NCI-H748 treated with DMSO at 0.1 percent for 48 hours (cell line): ENCODE results near the gene FUT7.

Experiments used
- DNase-seq: peaks from one replicate; lab custom pipeline; 2025; lab: John Stamatoyannopoulos, UW

Gene FUT7

GRCh38 chr9:136982232-136983051, 49.4 kb downstream of the FUT7 start, which contains the start of gene LCNL1:
Gene LCNL1, plus strand, starts transcription at chr9:136982993. Its CDS starts 594 bp downstream, at chr9:136983587.
- no peak for DNase-seq

DNA sequence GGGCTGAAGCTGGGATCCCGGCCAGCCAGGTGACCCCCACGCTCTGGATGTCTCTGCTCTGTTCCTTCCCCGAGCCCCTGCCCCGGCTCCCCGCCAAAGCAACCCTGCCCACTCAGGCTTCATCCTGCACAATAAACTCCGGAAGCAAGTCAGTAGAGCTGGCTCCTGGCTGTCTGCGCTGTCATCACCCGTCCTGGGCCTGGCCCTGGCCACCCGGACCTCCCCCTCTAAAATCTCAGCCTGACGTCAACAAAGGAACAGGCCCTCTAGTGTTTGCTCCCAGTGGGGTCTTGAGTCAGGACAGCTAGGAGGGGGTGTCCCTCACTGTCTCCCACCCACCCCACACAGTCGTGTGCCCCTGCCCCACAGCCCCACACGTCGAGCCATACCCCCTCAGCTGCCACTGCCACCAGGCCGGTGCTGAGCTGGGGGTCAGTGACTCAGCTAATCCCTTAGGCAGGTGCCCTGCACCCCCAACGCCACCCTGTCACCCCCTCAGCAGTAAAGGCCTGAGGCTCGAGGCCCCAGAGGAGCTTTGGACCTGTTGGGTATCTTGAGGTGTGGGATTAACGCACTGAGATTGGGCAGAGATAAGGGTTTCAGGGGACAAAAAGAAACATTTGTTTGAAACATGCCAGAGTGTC, 50.2 kb downstream of the FUT7 start:
- DNase-seq = no peak

GRCh38 chr9:136980669-136981478, 51.0 kb downstream of the FUT7 start:
- no peak for DNase-seq
